NCI-H1092 (cell line): ENCODE measurements around the gene PFKP.

ENCODE experiments used
- DNase-seq: peaks from one replicate; lab custom pipeline; 2025; lab: John Stamatoyannopoulos, UW

The PFKP gene

DNA sequence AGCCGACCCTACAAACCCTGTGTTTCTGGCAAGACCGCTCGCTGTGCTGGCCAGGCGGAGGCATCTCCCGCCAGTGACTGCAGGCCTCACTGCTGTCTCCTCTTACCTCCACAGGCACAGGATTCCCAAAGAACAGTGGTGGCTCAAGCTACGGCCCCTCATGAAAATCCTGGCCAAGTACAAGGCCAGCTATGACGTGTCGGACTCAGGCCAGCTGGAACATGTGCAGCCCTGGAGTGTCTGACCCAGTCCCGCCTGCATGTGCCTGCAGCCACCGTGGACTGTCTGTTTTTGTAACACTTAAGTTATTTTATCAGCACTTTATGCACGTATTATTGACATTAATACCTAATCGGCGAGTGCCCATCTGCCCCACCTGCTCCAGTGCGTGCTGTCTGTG is 69.0 kb downstream of the PFKP start:
- DNase-seq = no peak

DNA sequence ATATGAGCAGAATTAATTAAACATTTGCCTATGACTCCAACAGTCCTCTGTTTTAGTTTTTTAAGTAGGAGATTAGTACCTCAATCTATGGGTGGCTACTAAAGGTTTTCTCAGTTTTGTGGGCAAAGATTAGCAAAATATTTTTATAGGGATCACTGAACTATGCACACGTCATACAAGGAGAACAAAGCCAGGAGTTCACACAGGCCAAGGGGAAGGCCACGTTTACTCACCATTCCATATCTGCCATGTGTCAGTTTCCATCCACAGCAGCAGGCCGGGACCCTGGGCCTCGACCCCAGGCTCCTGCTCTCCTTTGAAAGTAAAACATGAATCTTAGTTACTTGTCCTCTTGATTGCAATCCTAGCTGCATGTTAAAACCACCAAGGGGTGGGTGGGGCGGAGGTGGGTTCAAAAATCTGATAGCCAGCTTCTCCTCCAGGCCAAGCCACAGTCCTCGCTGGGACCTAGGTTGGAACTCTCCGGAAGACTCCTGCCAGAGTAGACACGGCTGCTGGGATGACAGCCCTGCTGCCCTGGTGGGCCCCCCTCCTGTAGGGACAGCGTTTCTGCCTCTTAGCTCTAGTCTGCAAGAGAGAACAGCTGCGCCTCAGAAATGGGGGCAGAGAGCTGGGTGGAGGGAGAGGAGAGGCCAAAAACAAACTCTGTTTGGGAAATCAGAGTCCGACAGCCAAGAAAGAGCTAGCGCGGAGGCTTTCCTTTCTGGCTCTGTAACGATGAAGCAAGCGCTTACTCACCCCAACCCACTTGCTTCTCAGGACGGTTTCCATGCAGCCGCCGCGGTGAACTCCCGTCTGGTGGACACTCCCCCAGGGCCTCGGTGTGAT is 69.6 kb downstream of the PFKP start:
- no peak for DNase-seq

DNA sequence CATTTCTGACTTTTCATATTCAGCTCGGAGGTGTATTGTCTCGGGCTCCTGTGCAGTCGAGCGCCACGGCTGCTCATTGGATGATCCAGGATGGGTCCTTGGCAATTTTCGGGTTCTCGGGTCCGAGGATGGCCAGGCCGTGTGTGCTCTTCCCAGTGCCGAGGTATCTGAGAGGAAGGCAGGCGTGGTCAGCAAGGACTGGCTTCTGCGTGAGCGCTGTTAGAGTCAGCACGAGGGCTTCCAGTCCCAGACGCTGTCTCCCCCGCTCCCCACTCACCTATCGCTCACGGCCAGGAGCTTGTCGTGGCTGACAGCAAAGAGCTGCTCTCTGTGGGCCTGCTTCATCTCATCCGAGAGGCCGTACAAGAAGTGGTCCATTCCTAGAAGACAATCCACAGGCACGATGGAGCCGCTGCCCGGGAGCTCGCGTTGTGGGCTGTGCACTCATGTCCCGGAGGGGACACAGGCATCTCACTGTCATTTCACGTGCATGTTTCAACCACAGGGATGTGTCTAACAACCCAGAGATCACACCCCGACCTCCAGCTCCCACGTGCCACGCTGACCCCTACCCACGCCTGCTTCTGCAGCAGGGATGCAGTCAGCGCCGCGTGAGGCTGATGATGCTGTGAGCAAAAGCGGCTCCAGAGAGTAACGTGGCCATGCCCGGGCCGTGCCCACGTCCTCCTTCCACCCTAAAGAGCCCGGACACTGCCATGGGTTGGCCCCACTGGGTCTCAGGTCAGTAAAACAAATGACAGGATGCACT is 70.8 kb downstream of the PFKP start:
- no peak for DNase-seq

DNA sequence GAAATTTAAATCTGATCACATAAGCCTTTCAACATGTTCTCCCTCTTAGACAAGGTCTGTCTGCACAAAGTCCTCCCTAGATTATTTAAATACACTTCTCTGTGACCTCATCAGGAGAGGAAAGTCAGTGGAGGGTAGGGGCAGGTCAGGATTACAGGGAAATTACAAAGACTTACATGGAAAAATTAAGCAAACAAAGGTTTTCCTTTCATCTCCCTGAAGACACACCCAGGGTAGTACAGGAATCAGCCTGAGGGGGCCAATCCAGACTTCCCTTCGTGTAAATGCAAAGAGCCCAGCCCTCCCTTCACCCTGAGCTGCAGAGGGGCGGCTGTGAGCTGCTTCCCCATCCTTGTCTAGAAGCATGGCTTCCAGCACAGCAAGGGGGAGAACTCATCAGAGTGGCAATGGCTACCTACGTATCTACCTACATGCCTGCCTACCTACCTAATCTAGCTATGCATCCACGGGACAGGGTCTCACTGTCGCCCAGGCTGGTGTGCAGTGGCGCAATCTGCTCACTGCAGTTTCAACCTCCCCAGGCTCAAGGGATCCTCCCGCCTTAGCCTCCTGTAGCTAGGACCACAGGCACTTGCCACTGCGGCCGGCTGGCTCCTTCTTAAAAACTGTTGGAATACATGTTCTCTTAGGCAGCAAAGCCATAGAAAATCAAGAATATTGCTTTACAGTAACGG is 72.0 kb downstream of the PFKP start:
- DNase-seq = no peak

DNA sequence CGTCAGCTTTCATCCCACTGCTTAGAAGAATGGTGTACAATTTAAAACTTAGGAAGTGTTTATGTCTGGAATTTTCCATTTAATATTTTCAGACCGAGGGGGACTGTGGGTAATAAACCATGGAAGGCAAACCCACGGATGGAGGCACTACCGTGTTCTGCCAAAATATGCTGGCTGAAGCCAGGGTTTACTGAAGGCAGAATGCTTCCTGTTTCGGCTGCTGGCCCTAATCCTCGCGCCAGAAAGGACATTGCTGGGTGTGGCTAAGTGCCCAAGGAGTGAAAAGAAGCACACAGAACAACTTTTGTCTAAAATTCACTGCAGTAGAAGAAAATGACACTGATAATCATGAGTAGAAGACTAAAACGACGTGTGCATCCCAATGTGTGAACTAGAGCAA is 72.9 kb downstream of the PFKP start:
- no peak for DNase-seq

DNA sequence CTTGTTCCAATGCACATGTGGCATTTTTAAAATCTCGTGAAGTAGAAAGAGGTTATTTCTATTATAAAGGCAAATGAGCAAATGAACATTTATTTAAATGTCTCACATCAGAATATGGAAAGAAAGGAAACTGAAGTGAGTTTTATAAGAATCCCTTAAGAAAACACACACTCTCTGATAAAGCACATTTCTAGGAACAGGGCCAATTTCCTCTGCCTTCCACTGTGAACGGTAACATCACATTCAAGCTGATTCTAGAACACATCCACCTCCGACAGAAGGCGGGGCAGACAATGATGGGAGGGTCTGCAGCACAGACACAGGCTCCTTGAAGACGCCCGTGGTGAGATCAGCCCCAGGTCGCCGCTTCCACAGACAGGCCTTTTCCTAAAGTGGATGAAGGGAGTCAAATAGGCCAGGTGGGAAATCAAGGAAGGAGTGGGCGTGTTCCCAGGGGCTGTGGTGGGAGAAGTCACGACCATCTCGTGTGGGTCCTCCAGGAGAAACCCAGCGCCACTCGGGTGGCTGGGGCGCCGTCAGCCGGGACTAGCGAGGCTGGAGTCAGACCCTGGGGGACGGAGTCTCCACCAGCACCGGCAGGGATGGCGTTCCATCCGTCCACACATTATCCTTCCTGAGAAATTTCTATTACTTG is 74.1 kb downstream of the PFKP start:
- no peak for DNase-seq

DNA sequence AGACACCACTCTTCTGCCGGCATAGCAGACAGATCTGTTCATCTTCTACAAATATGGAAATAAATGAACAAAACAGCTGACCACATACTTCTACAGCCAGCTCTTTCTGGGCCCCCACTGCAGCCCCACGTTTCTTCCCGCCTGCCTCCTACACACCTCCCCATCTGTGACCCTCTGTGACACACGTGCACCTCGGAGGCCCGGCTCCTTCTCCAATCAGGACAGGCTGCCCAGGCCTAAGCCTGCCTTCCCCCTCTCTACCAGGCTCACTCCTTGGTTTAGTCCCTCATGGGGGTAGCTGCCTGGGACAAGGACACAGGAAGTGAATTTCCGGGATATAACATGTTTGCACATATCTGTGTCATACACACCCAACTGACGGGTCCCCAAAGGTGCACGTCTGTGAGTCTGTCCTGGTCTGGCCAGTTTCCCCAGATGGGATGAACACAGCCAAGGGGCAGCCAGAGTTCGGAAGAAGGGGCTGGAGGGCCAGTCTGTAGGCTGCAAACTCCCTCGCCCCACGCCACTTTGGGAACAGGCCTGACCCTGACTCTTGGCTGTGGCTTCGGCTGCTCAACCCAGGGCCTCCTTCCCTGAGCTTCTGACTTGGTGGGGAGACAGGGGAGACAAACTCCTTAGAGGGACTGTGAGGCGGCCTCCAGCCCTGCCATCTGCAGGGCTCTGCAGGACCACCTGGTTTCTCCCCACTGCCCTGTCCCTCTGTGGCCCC is 75.0 kb downstream of the PFKP start:
- no peak for DNase-seq

DNA sequence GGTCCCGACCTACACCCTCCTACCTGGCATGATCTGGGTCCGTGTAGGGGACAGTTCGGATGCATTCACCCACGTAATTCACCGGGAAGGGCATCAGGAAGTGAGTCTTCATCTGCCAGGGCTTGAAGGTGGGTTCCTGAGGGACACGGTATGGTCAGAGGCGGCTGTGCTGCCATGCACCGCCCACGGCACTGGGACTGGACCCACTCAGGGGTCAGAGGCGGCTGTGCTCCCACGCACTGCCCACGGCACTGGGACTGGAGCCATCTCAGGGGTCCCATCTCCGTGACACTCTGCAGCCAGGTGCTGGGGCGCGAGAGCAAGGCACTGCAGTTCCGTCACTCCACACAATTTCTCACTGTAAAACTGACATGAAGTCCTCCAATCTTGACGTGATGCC is 76.0 kb downstream of the PFKP start:
- DNase-seq = no peak

DNA sequence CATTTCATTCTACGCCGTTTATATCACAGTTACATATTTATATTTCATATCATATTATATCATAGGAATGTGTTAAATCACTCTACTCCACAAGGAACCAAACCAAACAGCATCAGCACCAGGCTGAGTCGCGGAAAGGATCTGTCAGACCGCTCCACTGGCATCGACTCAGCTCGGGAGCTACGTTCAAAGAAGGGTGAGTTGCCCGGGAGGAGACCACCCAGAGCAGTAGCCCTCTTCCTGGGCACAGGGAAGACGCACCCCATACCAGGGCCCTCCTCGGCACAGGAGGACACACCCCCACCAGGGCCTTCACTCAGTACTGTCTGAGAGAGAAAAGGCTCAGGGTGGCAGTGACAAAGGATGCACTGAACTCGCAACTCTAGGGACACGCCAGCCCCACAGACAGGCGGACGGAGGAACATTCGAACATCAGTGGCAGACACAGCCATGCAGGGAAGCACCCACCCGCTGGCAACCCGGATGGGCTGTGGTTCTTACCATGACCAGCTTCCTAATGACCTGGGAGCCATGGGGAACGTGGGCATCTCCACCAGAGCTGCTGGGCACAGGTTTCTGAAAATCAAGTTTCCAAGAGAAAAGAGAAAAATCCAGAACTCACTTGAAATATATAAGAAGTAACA is 76.6 kb downstream of the PFKP start:
- DNase-seq = no peak

DNA sequence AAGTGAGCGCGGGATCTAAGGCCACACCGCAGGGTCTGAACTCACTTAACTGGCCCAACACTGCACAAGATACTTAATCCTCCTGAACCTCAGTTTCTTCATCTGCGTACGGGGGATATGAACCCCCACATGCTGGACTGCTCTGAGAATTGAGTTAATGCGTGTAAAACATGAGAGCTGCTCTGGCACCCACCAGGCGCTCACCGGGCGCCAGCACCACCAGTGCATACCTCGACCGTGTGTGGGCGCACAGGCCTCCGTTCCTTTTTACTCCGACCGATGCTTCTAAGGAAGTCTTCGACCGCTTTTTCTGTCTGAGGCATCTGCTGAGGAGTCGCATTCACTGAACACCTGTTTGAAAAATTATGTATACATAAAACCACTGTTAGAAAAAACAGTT is 78.0 kb downstream of the PFKP start:
- no peak for DNase-seq

DNA sequence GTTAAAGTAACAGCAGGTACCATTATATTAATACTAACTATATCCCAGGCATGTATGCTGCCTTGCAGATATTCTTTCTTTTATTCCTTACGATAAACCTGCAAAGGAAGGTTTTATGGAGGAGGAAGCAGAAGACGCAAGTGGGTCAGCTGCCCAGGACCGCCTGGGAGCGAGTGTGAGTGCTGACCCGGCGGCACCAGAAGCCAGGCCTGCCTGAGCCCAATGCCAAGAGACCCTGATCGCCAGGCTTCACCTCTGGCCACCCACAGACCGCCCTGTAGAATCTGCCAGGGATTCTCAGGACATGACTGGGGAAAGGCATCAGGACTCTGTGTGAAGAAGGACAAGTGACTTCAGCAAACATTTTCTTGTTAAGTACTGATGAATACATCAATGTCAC is 78.9 kb downstream of the PFKP start:
- no peak for DNase-seq

DNA sequence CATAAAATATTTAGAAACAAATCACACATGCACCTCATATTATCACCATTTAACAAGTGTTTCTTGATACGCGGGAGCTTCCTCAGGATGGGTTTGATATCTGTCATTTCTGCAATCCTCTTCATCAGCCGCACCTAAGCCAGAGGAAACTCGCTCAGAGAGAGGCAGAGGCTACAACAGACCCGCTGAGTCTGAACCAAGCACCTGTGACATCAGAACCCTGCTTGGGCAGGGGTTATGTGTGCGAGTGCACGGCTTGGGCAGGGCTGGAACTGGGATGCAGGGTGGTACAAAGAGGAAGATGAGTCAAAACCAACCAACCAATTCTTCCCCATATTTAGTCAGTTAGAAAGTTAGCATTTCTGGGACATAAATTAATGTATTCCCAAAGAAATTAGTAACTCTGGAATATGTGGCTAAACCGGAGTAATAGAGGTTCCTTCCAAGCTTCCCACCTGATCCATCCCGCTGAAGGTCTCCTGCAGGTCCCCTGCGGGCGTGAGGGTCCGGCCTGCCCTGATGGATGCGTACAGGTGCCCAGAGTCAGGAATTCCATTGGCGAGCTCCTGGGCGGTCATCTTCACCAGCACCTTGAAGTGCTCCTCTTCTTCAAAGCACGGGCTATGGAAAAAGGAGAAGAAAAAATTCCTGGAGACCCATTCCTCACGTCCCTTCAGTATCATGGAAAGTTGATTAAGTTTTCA is 79.9 kb downstream of the PFKP start:
- no peak for DNase-seq

DNA sequence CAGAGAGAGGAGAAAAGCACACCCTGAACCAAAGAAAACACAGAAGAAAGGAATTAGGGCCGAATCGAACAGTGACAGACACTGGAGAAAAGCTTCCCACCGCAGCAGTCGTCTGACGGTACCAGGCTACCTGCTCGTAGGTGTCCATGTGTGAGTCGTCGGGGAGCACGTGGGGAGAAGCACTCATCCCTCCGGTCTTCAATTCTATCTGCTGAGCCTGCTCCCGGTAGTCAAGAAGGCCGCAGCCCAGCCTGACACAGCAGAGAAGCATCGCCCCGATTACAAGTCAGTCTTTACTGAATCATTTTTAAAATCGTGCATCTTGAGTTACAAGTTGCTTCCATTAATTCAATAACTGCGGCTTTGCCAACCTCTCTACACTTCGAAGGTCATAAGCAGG is 80.7 kb downstream of the PFKP start:
- no peak for DNase-seq

DNA sequence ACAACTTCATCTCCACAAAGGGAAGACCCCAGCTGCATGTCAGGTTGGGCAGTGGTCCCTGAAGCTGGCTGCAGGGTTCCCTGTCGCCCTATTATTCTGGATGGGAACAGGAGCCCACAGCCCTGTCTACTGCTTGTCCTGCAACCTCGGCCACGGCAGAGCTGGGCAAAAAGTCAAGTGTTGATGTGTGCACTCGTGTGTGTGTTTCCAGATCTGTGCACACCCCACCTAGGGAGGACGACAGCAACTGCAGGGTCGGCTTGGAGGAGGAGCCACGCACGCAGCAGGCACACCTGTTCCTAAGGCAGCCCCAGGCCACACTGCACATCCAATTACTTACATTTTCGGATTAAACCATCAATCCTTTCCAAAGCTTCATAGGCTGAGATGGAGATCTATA is 81.6 kb downstream of the PFKP start:
- no peak for DNase-seq

DNA sequence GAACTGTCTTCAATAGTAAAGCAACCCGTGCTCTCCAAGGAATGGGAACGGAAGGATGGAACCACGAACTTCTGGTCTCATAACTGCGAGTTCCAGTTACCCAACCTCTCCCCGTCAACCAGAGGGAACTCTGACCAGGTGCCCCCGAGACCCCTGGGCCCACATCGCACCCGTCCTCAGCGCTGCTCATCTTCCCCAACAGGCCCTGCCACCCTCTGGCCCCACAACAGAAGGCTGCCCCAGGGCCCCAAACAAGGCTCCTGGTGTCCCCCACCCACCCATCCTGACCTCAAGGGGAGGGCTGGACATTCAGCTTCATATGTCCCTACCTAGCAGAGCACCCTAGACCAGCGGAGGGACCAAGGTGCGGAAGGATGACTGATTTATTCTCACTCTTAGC is 82.6 kb downstream of the PFKP start:
- no peak for DNase-seq

DNA sequence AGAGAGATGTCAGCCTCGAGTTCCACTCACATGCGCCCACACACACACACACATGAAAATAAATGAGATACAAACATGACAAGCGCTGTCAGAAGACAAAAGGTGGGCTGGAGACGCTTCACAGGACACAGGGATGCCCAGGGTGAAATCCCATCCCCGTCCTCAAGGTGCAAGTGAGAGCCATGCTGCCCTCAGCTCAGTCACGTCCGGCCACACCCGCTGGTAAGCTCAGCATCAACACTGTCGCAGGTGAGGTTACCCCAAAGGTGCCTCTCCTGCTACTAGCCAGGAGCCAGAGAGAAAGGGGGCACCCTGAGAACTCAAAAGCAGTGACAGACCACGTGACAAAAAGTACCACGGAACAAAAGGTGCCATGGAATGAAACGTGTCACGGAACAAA is 83.0 kb downstream of the PFKP start:
- DNase-seq = no peak

DNA sequence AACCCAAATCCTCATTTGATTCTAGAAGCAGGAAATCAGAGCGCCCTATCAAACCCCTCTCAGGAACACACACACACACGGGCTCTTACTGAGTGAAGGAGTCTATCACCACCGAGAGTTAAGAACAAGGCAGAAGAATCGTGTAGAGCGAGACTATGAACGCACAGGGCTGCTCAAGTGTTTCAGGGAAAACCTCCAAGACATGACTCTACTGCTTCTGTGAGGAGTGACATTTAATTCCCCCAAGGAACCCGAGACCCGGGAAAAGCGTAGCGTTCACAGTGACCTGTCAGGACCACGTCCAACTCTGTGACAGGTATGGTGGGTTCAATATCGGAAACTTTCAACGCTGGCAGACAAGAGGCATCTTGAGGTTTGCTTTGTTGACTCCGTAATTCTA is 83.6 kb downstream of the PFKP start:
- no peak for DNase-seq

DNA sequence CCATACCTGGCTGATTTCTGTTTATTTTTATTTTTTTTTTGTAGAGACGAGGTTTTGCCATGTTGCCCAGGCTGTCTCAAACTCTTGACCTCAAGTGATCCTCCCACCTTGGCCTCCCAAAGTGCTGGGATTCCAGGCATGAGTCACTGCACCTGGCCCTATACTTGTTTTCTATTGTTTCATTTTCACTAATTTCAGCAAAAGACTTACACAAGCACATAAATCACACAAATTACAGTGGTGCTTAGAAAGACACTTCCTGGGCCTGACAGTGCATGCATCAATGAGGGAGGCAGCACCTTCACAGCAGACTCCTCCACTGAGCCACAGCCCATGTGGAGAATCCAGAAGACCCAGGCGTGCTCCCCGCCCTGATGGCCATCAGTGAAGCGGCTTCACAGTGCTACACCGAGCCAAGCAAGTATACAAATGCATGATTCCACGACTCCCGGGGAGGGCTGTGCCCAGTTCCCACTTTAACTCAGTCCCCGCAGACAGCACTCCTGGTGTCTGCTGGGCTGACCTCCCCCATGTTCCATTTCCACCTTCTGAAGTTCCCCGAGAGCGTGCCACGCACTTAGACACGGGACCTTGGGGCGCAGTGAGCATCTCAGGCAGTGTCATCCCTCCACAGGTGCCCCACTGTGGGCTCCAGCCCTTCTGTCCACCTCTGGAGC is 84.7 kb downstream of the PFKP start:
- no peak for DNase-seq

DNA sequence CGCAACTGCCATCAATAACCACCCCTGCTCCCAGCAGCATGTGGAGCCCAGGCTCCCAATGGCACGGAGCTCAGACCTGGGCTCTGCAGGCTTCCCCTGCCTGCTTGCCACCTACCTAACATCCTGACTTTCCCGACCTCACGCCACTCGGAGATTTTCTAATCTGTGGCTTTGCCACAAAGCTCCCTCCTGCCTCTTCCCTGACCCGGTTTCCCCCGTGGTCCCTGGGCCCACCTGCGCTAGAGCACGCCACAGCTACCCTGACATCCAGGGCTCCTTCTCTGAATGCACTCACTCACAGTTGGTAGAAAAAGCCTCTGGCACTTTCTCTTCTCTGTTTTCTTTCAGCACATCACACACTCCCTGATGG is 85.2 kb downstream of the PFKP start:
- DNase-seq = no peak

DNA sequence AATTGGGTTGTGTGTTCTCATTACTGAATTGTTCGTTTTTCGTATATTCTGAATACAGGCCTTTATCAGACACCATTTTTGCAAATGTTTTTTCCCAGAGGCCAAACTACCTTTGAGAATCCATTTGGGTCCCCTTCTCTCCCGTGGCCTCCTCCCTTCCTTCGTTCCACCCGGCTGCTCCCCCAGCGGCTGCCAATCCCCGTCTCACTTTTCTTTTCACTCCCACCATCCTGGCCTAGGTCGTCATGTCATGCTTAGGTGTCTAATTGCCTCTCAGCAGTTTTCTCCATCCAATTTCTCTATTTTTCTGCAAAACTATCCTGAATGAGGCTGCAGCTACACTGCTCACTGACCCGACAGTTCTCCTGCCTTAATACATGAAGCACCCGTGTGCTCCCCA is 87.3 kb downstream of the PFKP start:
- DNase-seq = no peak
